SJSA1 (cell line): ENCODE data around the gene LILRB5. TPM values are rescaled to one million over a fixed set of nuclear protein-coding genes. Genes with fewer than 3 reads are reported as not detected.
"Not testable (repeated sequence)": the region's sequence is repeated elsewhere in the genome, so short reads cannot be mapped to it uniquely, and the experiment has no call there.

ENCODE experiments used
- DNase-seq, 2 experiments: peaks; one replicate each; pipeline ENCODE4 v3.0.0-alpha.2; 2015 to 2020; ENCODE audit warnings: low spot score in 2 of 2, low read depth in 1 of 2
- H3K27ac ChIP-seq: fragments of 250-450 bp; sonication (Bioruptor Pico); 2 replicates; pipeline ENCODE4 v1.5.1; 2020; ENCODE audit warnings: mild to moderate bottlenecking, moderate library complexity
- H3K27me3 ChIP-seq: fragments of 250-450 bp; sonication (Bioruptor Pico); replicated peaks from 2 replicates; pipeline ENCODE4 v1.5.1; 2020; ENCODE audit warnings: mild to moderate bottlenecking, moderate library complexity
- H3K36me3 ChIP-seq: fragments of 250-450 bp; sonication (Bioruptor Pico); 2 replicates; pipeline ENCODE4 v1.5.1; 2020; ENCODE audit warnings: mild to moderate bottlenecking
- H3K4me1 ChIP-seq: fragments of 250-450 bp; sonication (Bioruptor Pico); replicated peaks from 2 replicates; pipeline ENCODE4 v1.6.1; 2021; ENCODE audit warnings: mild to moderate bottlenecking
- H3K4me3 ChIP-seq: fragments of 250-450 bp; sonication (Bioruptor Pico); 2 replicates; pipeline ENCODE4 v1.5.1; 2020; ENCODE audit warnings: mild to moderate bottlenecking
- H3K9me3 ChIP-seq: fragments of 250-450 bp; sonication (Bioruptor Pico); replicated peaks from 2 replicates; pipeline ENCODE4 v1.5.1; 2020; ENCODE audit warnings: mild to moderate bottlenecking
- total RNA-seq: library from RNA; depleted of rRNA; stranded (reverse); fragments of >200 nt; shearing (Covaris generic); gene quantifications from 2 replicates; pipeline ENCODE4 v1.2.3, GENCODE V29; 2014

LILRB5 gene
- total RNA-seq, 1 experiment from 2014 or later, result not detected

DNA sequence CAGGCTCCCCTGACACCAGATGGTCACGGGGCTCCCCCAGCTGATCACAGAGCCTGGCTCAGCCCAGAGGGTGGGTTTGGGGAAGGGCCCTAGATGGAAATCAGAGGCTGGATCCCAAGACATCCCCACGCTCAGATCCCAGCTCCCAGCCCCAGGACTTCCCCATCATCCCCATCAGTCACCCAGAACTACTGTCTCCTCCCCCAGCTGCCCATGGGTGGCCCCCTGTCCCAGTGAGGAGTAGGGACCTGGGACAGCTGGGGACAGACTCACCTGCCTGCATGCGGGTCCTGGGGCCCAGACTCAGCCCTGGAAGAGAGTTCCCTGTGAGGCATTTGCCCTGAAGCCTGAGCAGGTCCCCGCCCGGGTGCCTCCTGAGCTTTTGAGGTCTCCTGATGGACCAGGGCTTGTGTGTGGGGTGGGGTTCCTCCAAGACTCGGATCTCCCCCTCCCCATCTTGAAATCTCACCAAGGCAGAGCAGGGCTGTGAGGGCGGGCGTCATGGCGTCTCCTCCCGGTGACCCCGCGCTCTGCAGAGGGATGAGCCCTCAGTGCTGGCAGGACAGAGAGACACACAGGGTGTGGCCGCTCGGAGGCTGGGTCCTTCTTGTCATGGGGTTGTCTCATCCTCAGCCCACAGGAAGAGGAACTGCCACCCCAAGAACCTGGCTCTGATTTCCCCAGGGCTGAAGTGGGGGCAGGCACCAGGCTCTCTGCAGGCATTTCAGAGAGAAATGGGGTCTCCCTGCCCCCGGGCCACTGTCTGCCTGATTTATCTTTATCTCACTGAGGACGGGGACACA is 34.4 kb downstream of the LILRB5 start, which contains the start of gene LILRB3:
TSS of gene LILRB3 (minus strand) at position 534 of the 803 bp plus-strand sequence. CDS start at position 503, 31 bp downstream.
- H3K27me3 ChIP-seq, result peaks cover 19% of the 10 kb centered on the region
- H3K4me3 ChIP-seq, H3K36me3 ChIP-seq, H3K9me3 ChIP-seq, H3K27ac ChIP-seq, H3K4me1 ChIP-seq: not testable (repeated sequence)
- DNase-seq, result peak in 1 of 2 experiments; percentile 47

DNA sequence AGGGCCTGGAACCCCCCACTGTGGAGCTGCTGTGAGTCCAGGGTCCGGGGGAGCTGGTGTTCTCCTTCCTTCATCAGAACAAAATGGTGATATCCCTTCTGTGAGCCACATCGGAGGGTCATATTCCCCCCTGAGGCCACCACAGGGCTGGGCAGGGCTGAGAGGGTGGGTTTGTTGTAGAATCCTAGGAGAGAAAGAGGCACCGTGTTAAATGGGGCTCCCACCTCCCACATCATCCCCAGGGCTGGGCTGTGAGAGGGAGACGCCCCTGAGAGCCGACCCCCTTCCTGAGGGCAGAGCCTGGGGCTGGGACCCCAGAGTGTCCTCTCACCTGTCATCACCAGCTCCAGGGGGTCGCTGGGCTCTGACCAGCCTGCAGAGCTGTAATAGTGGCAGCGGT is 35.1 kb downstream of the LILRB5 start:
- H3K9me3 ChIP-seq, H3K27ac ChIP-seq, H3K4me3 ChIP-seq, H3K4me1 ChIP-seq, H3K36me3 ChIP-seq: not testable (repeated sequence)
- peaks cover 14% of the 10 kb centered on the region for H3K27me3 ChIP-seq
- DNase-seq, result peak in 1 of 2 experiments; percentile 25

DNA sequence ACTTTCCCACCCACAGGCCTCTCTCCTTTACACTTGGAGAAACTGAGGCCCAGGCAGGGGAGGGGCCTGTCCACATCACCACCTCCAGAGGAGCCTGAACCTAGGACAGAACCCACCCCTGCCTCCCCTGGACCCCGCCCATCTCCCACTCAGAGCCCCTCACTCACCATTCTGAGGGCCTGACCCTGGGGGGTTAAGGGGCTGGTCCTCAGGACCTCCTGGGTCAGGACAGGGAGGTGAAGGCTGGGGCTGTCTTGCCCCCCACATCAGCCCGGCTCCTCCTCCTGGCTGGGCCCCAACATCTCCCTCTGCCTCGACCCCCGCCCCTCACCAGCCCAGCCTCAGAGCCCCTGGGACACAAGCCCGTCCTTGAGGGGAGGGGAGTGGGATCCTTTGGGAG is 37.4 kb downstream of the LILRB5 start:
- H3K27ac ChIP-seq, H3K27me3 ChIP-seq, H3K9me3 ChIP-seq, H3K36me3 ChIP-seq, H3K4me1 ChIP-seq, H3K4me3 ChIP-seq: not testable (repeated sequence)
- DNase-seq, result peak in 1 of 2 experiments; percentile 35

DNA sequence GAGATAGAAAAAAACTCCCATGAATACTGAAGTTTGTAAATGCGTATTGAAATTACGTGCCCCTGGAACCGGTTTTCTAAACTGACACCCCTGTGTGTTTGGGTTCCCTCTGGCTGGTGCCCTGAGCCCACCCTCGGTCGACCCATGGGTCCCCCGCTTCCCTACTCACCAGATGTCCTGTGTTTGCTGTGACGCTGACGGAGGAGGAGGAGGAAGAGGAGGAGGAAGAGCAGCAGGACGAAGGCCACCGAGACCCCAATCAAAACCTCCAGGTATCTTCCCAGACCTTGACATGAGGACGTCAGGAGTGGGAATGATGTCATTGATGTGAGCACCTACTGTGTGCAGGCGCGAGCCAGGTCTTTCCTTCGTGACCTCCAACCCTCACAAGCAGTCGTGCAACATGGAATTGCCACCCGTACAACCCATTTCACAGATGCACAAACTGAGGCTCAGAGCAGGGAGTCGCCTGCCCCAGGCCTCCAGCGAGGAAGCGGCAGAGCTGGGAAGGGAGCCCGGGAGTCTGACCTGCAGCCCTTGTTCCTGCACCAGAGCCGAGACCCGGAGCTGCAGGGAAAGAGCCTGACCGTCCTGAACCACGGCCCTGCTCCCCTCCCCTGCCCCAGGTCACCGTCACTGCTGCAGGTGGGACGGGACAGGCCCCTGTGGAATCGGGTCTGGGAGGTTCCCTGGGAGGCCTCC is 38.0 kb downstream of the LILRB5 start:
- H3K4me3 ChIP-seq, result no peak overlapping the region
- H3K27ac ChIP-seq, result no peak overlapping the region
- no peaks in the 10 kb centered on the region for H3K4me1 ChIP-seq
- peak in 1 of 2 experiments; percentile 39 for DNase-seq
- H3K9me3 ChIP-seq, result no peaks in the 10 kb centered on the region
- H3K36me3 ChIP-seq, result no peaks in the 10 kb centered on the region
- H3K27me3 ChIP-seq, result peaks cover 4% of the 10 kb centered on the region

DNA sequence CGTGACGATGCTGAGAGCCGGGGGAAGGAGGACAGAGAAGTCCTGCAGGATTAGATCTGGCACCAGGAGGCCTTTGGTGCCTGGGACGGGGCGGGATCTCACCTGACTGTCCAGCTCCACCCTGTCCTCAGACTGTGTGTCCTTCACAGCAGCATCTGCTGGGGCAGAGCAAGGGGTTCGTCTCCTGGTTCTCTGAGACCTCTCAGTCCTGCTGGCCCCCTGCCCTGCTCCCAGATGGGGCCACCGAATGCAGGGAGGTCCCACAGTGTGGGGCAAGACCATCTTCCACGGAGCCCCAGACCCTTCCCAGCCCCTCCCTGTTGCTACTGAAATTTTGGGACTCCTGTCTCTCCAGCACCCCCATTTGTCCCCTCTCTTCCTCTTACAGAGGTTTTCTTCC is 38.8 kb downstream of the LILRB5 start:
- peaks cover 3% of the 10 kb centered on the region for H3K27me3 ChIP-seq
- H3K4me3 ChIP-seq, result no peak overlapping the region
- H3K4me1 ChIP-seq, result no peaks in the 10 kb centered on the region
- H3K9me3 ChIP-seq, result no peaks in the 10 kb centered on the region
- no peak overlapping the region for H3K27ac ChIP-seq
- no peaks in the 10 kb centered on the region for H3K36me3 ChIP-seq
- peak in 1 of 2 experiments; percentile 28 for DNase-seq

DNA sequence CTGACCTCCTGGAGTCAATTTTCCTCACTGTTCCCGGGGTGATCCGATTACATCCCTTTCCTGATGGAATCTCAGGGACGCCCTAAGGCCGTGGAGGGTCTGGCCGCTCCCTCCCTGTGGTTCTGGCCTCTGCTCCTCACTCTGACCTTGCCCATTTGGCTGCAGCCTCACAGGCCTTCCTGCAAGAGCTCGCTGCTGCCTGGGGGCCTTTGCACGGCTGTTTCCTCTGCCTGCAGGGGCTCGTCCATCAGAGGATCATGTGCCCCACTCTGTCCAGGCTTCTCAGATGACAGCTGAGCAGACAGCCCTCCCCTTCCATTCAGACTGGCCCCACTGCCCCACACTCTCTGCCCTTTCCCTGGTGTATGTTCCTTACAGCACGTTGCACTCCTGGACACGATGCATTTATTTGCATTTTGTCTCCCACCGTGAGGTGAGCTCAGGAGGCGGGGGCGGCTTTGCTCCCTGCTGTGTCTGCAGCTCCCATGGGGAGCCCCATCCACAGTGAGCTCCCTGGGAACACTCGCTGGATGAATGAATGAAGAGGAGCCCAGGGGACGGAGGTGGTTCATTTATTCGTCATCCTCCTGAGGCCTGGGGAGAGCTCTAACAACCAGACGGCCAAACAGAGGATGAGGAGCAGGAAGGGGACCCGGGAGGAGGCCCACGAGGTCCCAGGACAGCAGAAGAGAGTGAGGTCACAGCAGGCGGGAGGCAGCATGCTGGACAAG is 39.4 kb downstream of the LILRB5 start:
- H3K36me3 ChIP-seq, H3K27me3 ChIP-seq, H3K4me1 ChIP-seq, H3K9me3 ChIP-seq, H3K4me3 ChIP-seq, H3K27ac ChIP-seq: not testable (repeated sequence)
- peak in 1 of 2 experiments; percentile 32 for DNase-seq

DNA sequence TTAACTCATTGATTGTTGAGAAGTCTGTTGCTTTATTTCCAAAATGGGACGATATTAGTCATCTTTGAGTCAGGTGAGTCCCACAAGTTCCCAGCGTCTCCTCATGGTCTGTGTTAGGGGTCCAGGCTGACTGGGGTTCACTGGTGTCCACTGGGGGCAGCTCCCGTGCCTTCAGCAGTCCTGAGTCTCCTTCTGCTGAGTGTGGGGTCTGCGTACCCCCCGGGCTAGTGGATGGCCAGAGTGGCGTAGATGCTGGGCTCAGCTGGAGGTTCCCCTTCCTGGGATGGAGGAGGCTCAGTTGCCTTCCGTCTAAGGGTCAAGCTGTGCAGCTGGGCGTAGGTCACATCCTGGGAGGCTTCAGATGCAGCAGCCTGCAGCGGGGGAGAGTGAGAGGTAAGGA is 40.2 kb downstream of the LILRB5 start:
- Histone ChIP-seq H3K27me3 (no peaks in the 10 kb centered on the region), H3K4me1 (no peaks in the 10 kb centered on the region), H3K9me3 (no peaks in the 10 kb centered on the region), H3K36me3 (no peaks in the 10 kb centered on the region), H3K27ac (no peak overlapping the region), H3K4me3 (no peak overlapping the region)
- peak in 1 of 2 experiments; percentile 25 for DNase-seq

DNA sequence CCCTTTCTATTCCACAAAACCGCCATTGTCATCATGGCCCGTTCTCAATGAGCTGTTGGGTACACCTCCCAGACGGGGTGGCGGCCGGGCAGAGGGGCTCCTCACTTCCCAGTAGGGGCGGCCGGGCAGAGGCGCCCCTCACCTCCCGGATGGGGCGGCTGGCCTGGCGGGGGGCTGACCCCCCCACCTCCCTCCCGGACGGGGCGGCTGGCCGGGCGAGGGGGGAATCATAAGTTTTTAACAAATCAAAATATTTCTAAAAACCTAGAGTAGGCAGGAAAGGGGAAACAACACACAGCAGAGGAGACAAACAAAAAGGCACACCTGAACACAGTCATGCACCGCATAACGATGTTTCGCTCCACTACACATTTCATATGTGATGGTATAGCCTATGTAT is 42.3 kb downstream of the LILRB5 start:
- not testable (repeated sequence) for H3K4me1 ChIP-seq, H3K27ac ChIP-seq, H3K36me3 ChIP-seq, H3K4me3 ChIP-seq, H3K9me3 ChIP-seq, H3K27me3 ChIP-seq, DNase-seq

DNA sequence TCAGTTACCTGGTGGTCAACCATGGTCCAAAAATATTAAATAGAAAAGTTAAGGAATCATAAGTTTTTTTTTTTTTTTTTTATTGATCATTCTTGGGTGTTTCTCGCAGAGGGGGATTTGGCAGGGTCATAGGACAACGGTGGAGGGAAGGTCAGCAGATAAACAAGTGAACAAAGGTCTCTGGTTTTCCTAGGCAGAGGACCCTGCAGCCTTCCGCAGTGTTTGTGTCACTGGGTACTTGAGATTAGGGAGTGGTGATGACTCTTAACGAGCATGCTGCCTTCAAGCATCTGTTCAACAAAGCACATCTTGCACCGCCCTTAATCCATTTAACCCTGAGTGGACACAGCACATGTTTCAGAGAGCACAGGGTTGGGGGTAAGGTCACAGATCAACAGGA is 42.9 kb downstream of the LILRB5 start:
- not testable (repeated sequence) for DNase-seq, H3K4me3 ChIP-seq, H3K36me3 ChIP-seq, H3K9me3 ChIP-seq, H3K27ac ChIP-seq, H3K27me3 ChIP-seq
- peaks cover 12% of the 10 kb centered on the region for H3K4me1 ChIP-seq

DNA sequence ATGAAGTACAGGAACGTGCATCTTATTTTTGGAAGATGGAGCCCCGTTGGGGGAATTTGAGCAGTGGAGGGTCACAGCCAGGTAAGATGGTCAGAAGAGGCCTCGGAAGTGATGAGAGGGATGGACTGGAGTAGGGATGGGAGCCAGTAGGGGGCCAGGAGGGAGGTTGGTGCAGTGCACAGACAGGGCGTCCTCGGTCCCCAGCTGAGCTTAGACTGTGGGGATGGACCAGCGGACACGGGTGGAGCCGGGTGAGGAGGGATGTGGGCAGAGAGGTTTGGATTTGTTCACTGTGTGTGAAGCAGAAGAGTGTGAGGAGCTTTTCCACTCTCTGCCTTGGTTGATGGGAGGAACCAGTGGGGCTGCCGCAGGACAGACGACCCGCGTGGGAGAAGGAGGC is 45.8 kb downstream of the LILRB5 start:
- Histone ChIP-seq H3K27ac (no peak overlapping the region), H3K4me3 (no peak overlapping the region), H3K4me1 (peaks cover 30% of the 10 kb centered on the region), H3K36me3 (peaks cover 37% of the 10 kb centered on the region), H3K27me3 (no peaks in the 10 kb centered on the region), H3K9me3 (no peaks in the 10 kb centered on the region)
- no peak for DNase-seq

DNA sequence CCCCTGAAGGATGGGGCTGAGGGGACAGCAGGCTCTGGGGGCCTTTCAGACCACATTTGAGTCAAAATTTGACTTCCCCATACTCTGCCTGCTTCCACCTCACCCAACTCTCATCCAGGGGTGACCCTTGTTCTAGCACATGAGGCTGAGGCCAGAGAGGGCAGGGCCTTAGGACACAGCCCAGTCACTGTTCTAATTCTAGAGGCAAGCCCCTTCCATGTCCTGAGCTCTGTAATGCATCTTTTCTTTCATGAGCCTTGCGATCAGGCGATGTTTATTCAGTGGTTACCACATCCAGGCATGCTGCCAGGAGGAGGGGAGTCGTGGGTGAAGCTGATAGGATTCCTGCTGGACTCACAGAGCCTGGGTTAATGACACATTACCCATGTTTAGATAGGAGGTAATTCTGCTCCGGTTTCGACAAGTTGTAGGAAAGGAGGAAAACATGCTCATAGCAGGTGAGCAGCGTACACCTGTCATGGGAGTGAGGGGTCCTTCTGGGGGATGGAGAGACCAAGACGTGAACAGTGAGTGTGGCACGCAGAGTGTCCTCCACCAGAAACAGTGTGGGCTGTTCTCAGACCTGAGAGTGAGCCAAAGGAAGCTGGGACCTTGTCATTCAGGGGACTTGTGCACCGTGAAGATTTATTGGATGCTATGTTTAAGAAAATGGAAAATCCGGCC is 47.1 kb downstream of the LILRB5 start:
- Histone ChIP-seq H3K4me1 (peaks cover 30% of the 10 kb centered on the region), H3K27ac (no peak overlapping the region), H3K9me3 (no peaks in the 10 kb centered on the region), H3K36me3 (peaks cover 50% of the 10 kb centered on the region), H3K4me3 (no peak overlapping the region), H3K27me3 (no peaks in the 10 kb centered on the region)
- peak; percentile 89 to 95 for DNase-seq

DNA sequence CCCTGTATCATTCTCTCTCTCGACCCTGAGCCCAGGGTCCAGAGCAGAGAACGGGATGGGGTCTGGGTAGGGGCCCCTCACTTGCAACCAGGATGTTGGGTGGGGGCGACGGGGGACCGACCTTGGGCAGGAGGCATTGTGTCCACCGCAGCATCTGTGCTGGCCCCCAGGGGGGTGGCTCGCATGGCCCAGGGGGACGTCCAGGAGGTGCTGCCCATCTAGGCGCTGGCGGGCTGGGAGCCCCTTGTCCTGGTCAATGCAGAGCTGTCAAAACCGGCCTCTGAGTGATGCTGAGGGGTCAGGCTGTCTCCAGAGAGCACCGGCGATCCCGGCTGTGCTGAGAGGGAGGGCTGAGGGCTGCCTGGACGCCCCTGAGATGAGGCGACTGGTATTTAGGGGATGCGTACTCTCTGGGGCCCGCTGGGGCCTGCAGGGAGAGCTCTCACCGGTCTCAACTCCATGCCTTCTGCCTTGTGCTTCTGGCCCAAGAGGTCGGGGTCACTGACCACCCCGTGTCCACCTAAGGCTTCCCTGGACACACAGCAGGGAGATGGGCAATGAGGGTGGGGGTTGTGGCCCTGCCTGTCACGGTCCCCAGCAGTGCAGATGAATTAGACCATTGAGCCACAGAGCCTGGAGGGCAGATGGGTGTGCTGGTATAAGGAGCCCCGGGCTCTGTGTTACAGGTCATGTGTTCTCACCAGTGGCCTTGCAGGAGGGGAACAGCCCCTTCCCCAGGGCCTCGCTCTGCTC is 47.8 kb downstream of the LILRB5 start:
- Histone ChIP-seq H3K4me1 (peaks cover 30% of the 10 kb centered on the region), H3K4me3 (no peak overlapping the region), H3K9me3 (no peaks in the 10 kb centered on the region), H3K27me3 (no peaks in the 10 kb centered on the region), H3K27ac (no peak overlapping the region), H3K36me3 (peaks cover 57% of the 10 kb centered on the region)
- peak in 1 of 2 experiments; percentile 23 for DNase-seq

DNA sequence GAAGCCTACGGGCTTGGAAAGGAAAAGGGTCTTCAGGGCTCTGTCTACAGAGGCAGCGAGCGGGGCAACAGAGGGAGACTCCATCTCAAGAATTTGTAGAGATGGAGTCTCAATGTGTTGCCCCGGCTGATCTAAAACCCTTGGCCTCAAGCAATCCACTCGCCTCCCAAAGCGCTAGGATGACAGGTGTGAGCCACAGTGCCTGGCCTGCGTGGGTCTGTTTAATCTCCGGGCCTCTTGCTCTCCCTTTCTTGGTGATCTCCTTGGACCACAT is 48.4 kb downstream of the LILRB5 start:
- no peak overlapping the region for H3K4me3 ChIP-seq
- H3K4me1 ChIP-seq, result peaks cover 30% of the 10 kb centered on the region
- no peaks in the 10 kb centered on the region for H3K27me3 ChIP-seq
- no peak overlapping the region for H3K27ac ChIP-seq
- no peaks in the 10 kb centered on the region for H3K9me3 ChIP-seq
- peaks cover 62% of the 10 kb centered on the region for H3K36me3 ChIP-seq
- DNase-seq, result no peak
